Activated T-cell treated with anti-CD3 and anti-CD28 coated beads, Interleukin-2, amount 50 U/mL, for 24 hours (primary cell): ENCODE results near the gene YIPF5.

ENCODE experiments used
- DNase-seq: peaks from one replicate; pipeline ENCODE4 v3.0.0-alpha.2; 2020
- H3K27ac Mint-ChIP-seq: 2 replicates; pipeline ENCODE4 v1.8.0; 2020; ENCODE audit warnings: mild to moderate bottlenecking, mixed read lengths
- H3K27me3 Mint-ChIP-seq: 2 replicates; pipeline ENCODE4 v1.8.0; 2020; ENCODE audit warnings: mixed read lengths
- H3K36me3 Mint-ChIP-seq: 2 replicates; pipeline ENCODE4 v1.8.0; 2020; ENCODE audit warnings: low read depth, mixed read lengths
- H3K4me1 Mint-ChIP-seq: 2 replicates; pipeline ENCODE4 v1.8.0; 2020; ENCODE audit warnings: low read depth, mixed read lengths
- H3K4me3 Mint-ChIP-seq: 2 replicates; pipeline ENCODE4 v1.8.0; 2020; ENCODE audit warnings: mild to moderate bottlenecking, moderate library complexity, mixed read lengths
- H3K9me3 Mint-ChIP-seq: 2 replicates; pipeline ENCODE4 v1.8.0; 2020; ENCODE audit warnings: mixed read lengths

Gene YIPF5

DNA sequence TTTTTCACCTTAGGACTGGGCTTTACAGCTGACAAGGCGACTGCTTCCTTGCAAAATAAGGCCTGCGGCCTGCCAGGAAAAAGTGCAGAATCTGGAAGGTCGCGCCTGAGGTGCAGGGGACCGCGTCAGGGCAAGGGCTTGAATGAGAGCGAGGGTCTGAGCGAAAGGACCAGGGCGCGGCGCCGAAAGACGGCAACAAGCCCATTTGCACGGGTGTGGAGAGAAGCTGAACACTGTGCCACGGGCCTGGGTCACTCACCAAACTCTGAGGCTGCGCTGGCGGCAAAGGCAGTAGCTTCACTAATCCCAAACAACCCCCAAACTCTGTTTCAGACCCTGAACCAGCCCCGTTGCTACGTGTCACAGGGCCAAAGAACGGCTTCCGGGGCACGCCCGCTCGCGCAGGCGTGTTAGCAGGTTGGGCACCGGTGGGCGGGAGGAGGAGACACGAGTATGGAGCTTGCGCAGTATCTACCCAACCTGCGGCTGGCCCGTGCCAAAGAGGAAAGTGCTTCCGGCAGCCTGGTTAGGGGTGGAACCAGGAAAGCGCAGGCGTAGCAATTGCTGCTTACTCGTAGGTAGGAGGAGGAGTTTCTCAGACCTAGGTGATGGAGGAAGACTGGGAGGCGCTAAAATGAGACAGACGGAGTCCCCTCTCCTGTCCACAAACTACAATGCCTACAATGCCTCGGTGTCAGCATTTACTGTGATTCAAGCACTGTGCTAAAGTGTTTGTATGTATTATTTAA, at the start of gene YIPF5, which contains the start of gene KCTD16:
Gene YIPF5, minus strand, starts transcription at position 384 of the 749 bp plus-strand sequence. CDS start 704 bp downstream, outside the sequence.
Gene KCTD16, plus strand, starts transcription at position 598 of the 749 bp plus-strand sequence.
- no peaks in the 10 kb centered on the region for H3K27me3 Mint-ChIP-seq
- H3K4me3 Mint-ChIP-seq, result peak within 1 kb of the TSS; percentile 92
- H3K27ac Mint-ChIP-seq, result peak within 1 kb of the TSS; percentile 96
- peaks cover 43% of the 10 kb centered on the region for H3K4me1 Mint-ChIP-seq
- peaks cover 2% of the 10 kb centered on the region for H3K9me3 Mint-ChIP-seq
- H3K36me3 Mint-ChIP-seq, result peaks cover 45% of the 10 kb centered on the region
- peak; percentile 97 for DNase-seq

- peaks cover 37% of the 10 kb centered on the region for H3K27me3 Mint-ChIP-seq
- DNase-seq, result no peak
- H3K4me3 Mint-ChIP-seq, result no peak overlapping the region
- no peak overlapping the region for H3K27ac Mint-ChIP-seq
- no peaks in the 10 kb centered on the region for H3K36me3 Mint-ChIP-seq
- no peaks in the 10 kb centered on the region for H3K9me3 Mint-ChIP-seq
- H3K4me1 Mint-ChIP-seq, result no peaks in the 10 kb centered on the region
Observed at GRCh38 chr5:144219869-144220268, 49.4 kb upstream of the YIPF5 start.

DNA sequence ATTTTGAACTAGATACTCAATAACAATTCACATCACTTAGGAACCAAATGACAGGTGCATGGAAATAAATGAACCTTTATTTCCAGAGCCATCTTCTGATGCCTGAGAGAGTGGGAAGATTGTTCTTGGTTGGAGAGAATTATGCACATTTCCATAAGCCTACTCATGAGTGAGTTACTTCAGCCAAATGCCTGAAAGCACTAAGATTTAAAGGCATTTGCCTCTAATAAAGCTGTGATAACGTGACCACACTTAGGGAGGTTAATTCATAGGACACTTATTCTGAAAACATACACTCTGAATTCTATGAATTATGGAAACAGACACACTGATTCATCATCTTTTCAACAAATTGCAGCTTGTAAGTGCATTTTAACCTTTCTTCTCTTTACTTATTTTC, 40.2 kb upstream of the YIPF5 start:
- Mint-ChIP-seq H3K4me3 (no peak overlapping the region), H3K4me1 (no peaks in the 10 kb centered on the region), H3K9me3 (no peaks in the 10 kb centered on the region), H3K27me3 (peaks cover 66% of the 10 kb centered on the region), H3K27ac (no peak overlapping the region), H3K36me3 (no peaks in the 10 kb centered on the region)
- DNase-seq, result no peak

GRCh38 chr5:144209361-144209760, 38.9 kb upstream of the YIPF5 start:
- no peaks in the 10 kb centered on the region for H3K36me3 Mint-ChIP-seq
- H3K27ac Mint-ChIP-seq, result no peak overlapping the region
- H3K27me3 Mint-ChIP-seq, result peaks cover 68% of the 10 kb centered on the region
- peaks cover 3% of the 10 kb centered on the region for H3K4me1 Mint-ChIP-seq
- DNase-seq, result no peak
- H3K9me3 Mint-ChIP-seq, result no peaks in the 10 kb centered on the region
- H3K4me3 Mint-ChIP-seq, result no peak overlapping the region

GRCh38 chr5:144207875-144208444, 37.5 kb upstream of the YIPF5 start:
- Mint-ChIP-seq H3K9me3 (no peaks in the 10 kb centered on the region), H3K4me1 (peaks cover 3% of the 10 kb centered on the region), H3K27me3 (peaks cover 69% of the 10 kb centered on the region), H3K36me3 (no peaks in the 10 kb centered on the region), H3K4me3 (no peak overlapping the region), H3K27ac (no peak overlapping the region)
- DNase-seq, result no peak

DNA sequence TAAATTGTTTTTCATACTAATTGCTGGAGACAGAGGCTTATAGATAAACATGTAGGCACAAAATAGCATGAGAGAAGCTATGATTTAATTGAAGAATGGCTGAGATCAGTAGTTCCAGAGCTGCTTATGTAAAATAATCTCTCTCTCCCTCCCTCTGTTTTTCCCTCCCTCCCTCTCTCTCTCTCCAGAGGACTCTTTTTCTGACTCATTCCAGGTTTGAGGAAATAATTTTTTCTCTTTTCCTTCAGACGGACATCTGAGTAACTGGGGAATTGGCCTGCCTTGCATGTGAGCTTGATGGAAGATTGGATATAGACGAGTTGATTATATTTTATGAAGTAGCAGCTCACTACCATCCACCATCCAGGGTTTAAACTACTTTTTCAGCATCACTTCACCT, 35.7 kb upstream of the YIPF5 start:
- H3K27ac Mint-ChIP-seq, result no peak overlapping the region
- H3K9me3 Mint-ChIP-seq, result no peaks in the 10 kb centered on the region
- DNase-seq, result no peak
- H3K36me3 Mint-ChIP-seq, result no peaks in the 10 kb centered on the region
- peaks cover 73% of the 10 kb centered on the region for H3K27me3 Mint-ChIP-seq
- no peak overlapping the region for H3K4me3 Mint-ChIP-seq
- peaks cover 9% of the 10 kb centered on the region for H3K4me1 Mint-ChIP-seq

GRCh38 chr5:144205141-144205551, 34.7 kb upstream of the YIPF5 start:
- H3K4me3 Mint-ChIP-seq, result no peak overlapping the region
- DNase-seq, result no peak

DNA sequence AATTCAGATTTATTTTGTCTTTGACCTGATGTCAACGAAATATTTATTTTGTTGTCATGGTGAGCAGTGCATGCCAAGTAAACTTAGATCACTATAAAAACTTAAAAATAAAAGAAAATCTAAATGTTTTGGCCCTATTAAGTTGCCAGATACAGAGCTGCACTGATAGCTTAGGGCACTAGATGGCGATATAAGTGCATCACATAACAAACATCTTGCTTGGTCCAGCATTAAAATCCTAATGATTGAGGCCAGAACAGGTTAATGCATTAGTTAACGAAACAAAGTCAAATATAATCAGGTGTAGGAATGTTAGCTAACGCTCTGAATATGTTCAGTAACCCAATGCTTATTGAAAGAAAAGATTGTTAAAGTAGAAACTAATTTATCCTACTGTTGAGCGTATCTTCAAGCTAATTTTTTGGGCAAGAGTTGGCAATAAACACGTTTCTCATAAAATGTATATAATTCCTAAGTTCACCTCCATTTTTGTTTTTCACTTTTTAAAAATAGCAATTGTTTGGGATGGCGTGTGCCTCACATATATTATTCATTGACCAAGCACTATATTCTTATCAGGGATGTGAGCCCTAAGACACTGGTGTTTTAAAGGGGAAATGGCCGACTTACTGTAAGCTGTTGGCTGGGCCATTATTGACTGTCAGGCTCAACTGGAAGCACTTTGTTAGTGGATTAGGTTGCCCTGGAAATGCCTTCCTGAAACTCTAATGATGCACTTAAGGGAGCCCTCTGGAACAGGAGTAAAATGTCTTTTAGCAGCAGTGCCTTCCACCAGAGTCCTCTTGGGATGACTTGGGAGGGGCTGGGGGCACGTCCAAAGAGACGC, 33.5 kb upstream of the YIPF5 start:
- H3K9me3 Mint-ChIP-seq, result no peaks in the 10 kb centered on the region
- DNase-seq, result no peak
- H3K36me3 Mint-ChIP-seq, result no peaks in the 10 kb centered on the region
- peaks cover 9% of the 10 kb centered on the region for H3K4me1 Mint-ChIP-seq
- H3K4me3 Mint-ChIP-seq, result no peak overlapping the region
- peaks cover 72% of the 10 kb centered on the region for H3K27me3 Mint-ChIP-seq
- no peak overlapping the region for H3K27ac Mint-ChIP-seq

More at GRCh38 chr5:144205141-144205551, 34.7 kb upstream of the YIPF5 start:
- no peak overlapping the region for H3K27ac Mint-ChIP-seq
- peaks cover 9% of the 10 kb centered on the region for H3K4me1 Mint-ChIP-seq
- no peaks in the 10 kb centered on the region for H3K9me3 Mint-ChIP-seq
- no peaks in the 10 kb centered on the region for H3K36me3 Mint-ChIP-seq
- H3K27me3 Mint-ChIP-seq, result peaks cover 72% of the 10 kb centered on the region

GRCh38 chr5:144202726-144203125, 32.3 kb upstream of the YIPF5 start:
- H3K4me1 Mint-ChIP-seq, result peaks cover 9% of the 10 kb centered on the region

GRCh38 chr5:144202072-144202471, 31.6 kb upstream of the YIPF5 start:
- peaks cover 55% of the 10 kb centered on the region for H3K27me3 Mint-ChIP-seq
- H3K9me3 Mint-ChIP-seq, result no peaks in the 10 kb centered on the region
- H3K4me1 Mint-ChIP-seq, result peaks cover 9% of the 10 kb centered on the region
- no peaks in the 10 kb centered on the region for H3K36me3 Mint-ChIP-seq
- DNase-seq, result no peak
- no peak overlapping the region for H3K4me3 Mint-ChIP-seq
- H3K27ac Mint-ChIP-seq, result no peak overlapping the region

More at GRCh38 chr5:144202726-144203125, 32.3 kb upstream of the YIPF5 start:
- Mint-ChIP-seq H3K36me3 (no peaks in the 10 kb centered on the region), H3K27me3 (peaks cover 61% of the 10 kb centered on the region), H3K27ac (no peak overlapping the region), H3K9me3 (no peaks in the 10 kb centered on the region), H3K4me3 (no peak overlapping the region)
- no peak for DNase-seq

DNA sequence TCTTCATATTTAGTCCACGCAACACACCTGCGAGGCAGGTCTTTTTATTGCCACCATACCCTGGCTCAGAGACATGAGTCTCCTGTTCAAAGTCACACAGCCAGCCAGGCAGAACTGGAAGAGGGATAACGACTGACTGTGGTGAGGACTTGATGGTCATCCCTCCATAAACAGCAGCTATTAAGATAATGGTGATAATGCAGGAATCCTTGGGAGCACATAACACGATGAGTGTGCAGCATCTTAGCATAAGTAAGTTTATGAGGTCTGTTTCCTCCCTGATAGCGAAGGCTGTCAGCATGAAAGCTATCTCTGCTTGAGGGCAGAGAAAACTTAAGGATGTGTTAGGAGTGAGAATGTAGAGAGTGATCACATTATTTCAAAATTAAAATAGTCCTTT, 31.1 kb upstream of the YIPF5 start:
- H3K27ac Mint-ChIP-seq, result no peak overlapping the region
- no peaks in the 10 kb centered on the region for H3K9me3 Mint-ChIP-seq
- no peaks in the 10 kb centered on the region for H3K36me3 Mint-ChIP-seq
- peaks cover 9% of the 10 kb centered on the region for H3K4me1 Mint-ChIP-seq
- DNase-seq, result no peak
- no peak overlapping the region for H3K4me3 Mint-ChIP-seq
- peaks cover 50% of the 10 kb centered on the region for H3K27me3 Mint-ChIP-seq

DNA sequence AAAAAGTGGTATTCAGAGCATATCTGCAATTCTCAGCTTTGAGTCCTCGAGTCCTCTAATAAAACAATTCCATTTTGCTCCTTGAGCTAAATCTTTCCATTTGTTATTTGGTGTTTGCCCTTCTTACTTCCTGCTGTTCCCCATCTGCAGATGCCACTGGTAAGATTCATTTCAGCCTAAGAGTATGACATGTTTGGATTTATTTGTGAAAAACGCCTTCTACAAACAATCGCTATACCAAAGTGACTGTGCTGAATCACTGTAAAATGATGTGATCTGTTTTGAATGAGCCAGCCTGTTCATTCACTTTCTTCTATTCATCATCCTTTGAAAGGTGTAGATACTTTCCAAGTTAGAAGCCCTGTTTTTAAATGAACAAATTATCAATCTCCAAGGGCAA, 27.9 kb upstream of the YIPF5 start:
- no peak for DNase-seq
- Mint-ChIP-seq H3K4me3 (no peak overlapping the region), H3K36me3 (no peaks in the 10 kb centered on the region), H3K27ac (no peak overlapping the region), H3K27me3 (peaks cover 24% of the 10 kb centered on the region), H3K4me1 (peaks cover 6% of the 10 kb centered on the region), H3K9me3 (no peaks in the 10 kb centered on the region)

- H3K27me3 Mint-ChIP-seq, result peaks cover 17% of the 10 kb centered on the region
- H3K36me3 Mint-ChIP-seq, result no peaks in the 10 kb centered on the region
- H3K27ac Mint-ChIP-seq, result no peak overlapping the region
- no peaks in the 10 kb centered on the region for H3K9me3 Mint-ChIP-seq
- H3K4me3 Mint-ChIP-seq, result no peak overlapping the region
- H3K4me1 Mint-ChIP-seq, result no peaks in the 10 kb centered on the region
- DNase-seq, result no peak
Observed at GRCh38 chr5:144196612-144197011, 26.2 kb upstream of the YIPF5 start.

- Mint-ChIP-seq H3K4me3 (no peak overlapping the region), H3K27ac (no peak overlapping the region), H3K36me3 (no peaks in the 10 kb centered on the region), H3K4me1 (no peaks in the 10 kb centered on the region), H3K9me3 (no peaks in the 10 kb centered on the region), H3K27me3 (peaks cover 10% of the 10 kb centered on the region)
- DNase-seq, result no peak
Observed at GRCh38 chr5:144195448-144195847, 25.0 kb upstream of the YIPF5 start.
